NCI-H524 treated with DMSO at 0.1 percent for 48 hours (cell line): ENCODE data around the gene THSD8.
"Not testable (repeated sequence)": the region's sequence is repeated elsewhere in the genome, so short reads cannot be mapped to it uniquely, and the experiment has no call there.

Experiments used
- DNase-seq: peaks from one replicate; lab custom pipeline; 2025; lab: John Stamatoyannopoulos, UW

THSD8 gene

DNA sequence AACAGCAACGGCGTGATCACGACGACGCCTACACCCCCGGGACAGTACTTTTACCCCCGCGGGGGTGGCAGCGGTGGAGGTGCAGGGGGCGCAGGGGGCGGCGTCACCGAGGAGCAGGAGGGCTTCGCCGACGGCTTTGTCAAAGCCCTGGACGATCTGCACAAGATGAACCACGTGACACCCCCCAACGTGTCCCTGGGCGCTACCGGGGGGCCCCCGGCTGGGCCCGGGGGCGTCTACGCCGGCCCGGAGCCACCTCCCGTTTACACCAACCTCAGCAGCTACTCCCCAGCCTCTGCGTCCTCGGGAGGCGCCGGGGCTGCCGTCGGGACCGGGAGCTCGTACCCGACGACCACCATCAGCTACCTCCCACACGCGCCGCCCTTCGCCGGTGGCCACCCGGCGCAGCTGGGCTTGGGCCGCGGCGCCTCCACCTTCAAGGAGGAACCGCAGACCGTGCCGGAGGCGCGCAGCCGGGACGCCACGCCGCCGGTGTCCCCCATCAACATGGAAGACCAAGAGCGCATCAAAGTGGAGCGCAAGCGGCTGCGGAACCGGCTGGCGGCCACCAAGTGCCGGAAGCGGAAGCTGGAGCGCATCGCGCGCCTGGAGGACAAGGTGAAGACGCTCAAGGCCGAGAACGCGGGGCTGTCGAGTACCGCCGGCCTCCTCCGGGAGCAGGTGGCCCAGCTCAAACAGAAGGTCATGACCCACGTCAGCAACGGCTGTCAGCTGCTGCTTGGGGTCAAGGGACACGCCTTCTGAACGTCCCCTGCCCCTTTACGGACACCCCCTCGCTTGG, 9.6 kb upstream of the THSD8 start:
- DNase-seq = no peak

DNA sequence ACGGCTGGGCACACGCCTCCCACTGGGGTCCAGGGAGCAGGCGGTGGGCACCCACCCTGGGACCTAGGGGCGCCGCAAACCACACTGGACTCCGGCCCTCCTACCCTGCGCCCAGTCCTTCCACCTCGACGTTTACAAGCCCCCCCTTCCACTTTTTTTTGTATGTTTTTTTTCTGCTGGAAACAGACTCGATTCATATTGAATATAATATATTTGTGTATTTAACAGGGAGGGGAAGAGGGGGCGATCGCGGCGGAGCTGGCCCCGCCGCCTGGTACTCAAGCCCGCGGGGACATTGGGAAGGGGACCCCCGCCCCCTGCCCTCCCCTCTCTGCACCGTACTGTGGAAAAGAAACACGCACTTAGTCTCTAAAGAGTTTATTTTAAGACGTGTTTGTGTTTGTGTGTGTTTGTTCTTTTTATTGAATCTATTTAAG, 9.0 kb upstream of the THSD8 start:
- DNase-seq = no peak

GRCh38 chr19:12793290-12794195, 8.3 kb upstream of the THSD8 start:
- DNase-seq = no peak

DNA sequence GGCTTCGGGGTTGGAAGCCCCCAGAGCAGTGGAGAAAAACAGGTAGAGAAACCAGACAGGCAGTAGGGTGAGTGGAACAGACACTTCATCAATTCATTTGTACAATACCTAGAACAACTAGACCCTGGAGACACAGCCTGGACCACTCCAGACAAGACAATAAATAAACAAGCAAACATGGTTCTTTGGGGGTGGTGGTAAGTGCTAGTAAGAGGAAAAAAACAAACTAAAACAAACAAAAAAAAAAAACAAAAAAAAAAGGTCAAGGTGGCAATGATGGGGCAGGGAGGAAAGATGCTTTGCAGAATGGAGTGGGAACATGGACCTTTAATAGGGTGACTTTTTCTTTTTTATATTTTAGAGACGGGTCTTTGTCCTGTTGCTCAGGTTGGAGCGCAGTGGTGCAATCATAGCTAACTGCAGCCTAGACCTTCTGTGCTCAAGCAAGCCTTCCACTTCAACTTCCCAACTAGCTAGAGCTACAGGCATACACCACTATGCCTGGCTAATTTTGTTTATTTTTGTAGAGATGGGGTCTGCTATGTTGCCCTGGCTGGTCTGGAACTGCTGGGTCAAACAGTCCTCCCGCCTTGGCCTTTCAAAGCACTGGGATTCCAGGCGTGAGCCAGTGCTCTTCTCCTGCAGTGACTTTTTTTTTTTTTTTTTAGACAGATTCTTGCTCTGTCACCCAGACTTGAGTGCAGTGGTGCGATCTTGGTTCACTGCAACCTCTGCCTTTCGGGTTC, 7.5 kb upstream of the THSD8 start:
- DNase-seq = no peak

DNA sequence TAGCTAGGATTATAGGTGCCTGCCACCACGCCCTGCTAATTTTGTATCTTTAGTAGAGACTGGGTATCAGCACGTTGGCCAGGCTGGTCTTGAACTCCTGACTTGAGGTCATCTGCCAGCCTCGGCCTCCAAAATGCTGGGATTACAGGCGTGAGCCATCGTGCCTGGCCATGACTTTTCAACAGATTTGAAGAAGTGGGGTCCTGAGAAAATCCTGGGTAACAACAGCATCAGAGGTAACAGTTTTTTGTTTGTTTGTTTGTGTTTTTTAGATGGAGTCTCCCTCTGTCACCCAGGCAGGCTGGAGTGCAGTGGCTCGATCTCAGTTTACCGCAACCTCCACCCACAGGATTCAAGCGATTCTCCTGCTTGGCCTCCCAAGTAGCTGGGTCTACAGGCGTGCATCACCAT, 6.9 kb upstream of the THSD8 start:
- DNase-seq = no peak

DNA sequence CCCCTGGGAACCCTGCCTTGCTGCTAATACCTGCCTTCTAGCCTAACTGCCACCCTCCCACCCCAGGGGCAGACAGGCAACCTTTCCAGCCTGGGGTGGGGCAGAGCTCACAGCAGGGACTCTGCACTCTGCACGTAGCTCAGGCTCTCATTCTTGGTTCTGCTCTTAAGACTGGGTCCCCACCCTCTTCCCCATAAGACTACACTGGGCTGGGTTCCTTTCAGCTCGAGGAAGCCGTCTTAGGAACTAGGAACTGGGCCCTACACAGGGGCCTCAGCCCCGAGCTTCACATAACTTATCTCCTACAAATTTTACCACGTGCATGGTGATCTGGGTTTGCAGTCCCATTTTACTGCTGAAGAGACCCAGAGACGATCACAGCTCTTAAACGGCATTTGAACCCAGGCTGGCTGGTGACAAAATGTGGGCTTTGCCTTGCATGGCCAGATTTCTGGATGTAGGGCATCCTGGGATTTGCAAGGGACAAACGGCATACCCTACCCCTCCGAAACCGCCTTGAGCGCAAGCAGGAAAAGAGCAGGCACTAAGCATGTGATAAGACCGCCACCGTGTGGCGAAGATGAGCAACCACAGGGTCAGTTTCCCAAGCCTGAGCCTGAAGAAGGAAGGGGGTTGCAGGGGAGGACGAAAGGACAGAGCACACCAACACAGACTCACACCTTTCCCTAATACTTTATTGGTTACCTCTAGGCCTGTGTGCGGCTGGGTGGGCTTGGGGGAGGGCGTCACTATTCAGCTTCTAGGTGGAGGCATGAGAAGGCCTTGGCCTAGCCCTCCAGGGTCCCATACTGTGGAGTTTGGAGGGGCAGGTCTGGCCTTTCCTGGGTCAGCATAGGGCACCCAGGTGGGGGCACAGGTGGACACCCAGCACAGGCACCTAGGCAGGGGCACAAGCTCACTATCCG, 5.5 kb upstream of the THSD8 start:
- peak; percentile 46 for DNase-seq

DNA sequence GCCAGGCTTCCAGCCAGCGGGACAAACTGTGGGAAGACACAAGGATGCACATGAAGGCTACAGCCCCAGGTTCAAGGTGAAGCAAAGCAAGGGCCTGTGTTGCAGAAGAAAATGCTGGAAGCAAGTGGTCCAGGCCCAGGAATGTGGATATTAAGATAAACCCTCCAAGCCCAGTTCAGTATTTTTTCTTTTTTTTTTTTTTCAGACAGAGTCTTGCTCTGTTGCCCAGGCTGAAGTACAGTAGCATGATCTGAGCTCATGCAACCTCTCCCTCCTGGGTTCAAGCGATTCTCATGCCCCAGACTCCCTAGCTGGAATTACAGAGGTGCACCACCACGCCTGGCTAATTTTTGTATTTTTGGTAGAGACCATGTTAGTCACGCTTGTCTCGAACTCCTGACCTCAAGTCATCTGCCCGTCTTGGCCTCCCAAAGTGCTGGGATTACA, 4.7 kb upstream of the THSD8 start:
- no peak for DNase-seq

- not testable (repeated sequence) for DNase-seq
Measured at GRCh38 chr19:12797607-12798006, 4.3 kb upstream of the THSD8 start.

DNA sequence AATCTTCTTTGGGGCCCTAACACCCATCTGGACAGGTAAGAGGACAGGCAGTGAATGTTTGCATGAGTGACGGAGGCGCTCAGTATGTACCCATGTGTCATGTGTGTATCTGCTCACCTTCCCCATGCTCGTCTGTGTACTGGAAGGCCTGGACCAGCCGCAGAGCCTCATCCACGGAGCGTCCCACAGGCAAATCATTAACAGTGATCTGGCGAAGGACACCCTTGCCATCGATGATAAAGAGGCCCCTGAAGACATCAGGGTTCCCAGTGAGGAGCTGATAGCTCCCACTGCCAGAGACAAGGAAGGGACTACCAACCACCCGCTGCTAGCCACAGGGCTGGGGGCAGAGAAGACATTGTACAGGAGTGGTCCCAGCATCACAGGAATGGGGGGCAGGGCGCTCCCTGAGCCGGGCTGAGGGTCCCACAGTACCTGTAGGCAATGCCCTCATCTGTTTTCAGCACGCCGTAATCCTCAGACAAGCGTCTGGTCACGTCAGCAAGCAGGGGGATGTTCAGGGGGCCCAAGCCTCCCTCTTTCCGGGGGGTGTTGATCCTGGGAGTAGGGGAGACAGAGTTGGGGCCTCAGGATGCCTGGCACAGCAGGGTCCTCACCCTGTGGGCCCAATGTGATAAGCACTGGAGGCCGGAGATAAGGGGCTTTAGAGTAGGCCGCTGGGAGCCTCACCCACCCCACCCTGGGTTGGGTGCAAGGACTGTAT, 2.0 kb upstream of the THSD8 start:
- no peak for DNase-seq

- no peak for DNase-seq
Measured at GRCh38 chr19:12800466-12800770, 1.5 kb upstream of the THSD8 start.

DNA sequence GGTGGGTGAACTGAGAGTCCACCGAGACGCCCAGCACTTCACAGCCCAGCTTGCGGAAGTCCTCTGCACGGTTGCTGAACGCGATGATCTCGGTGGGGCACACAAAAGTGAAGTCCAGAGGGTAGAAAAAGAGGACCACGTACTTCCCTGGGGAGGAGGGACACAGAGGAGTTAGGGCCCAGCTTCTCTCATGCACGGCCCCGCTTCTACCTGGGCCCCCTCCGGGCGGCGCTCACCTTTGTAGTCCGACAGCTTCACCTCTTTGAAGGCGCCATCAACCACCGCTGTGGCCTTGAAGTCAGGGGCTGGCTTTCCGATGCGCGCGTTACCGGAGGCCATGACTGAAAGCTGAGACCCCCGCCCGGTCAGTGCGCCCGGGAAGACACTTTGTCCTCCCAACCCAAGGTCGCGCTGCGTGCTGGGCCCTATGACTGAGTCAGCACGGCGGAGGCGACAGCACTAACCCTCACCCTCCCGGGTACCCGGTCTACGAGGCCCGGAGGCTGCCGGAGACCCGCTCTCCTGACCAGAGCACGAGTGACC, 875 bp upstream of the THSD8 start:
- DNase-seq = no peak

GRCh38 chr19:12802267-12803106, 618 bp downstream of the THSD8 start:
- no peak for DNase-seq

- no peak for DNase-seq
Measured at GRCh38 chr19:12804051-12804450, 2.2 kb downstream of the THSD8 start.

- DNase-seq = peak; percentile 78
Measured at GRCh38 chr19:12806242-12807081, 4.6 kb downstream of the THSD8 start, which contains the start of gene RNASEH2A. Gene RNASEH2A, plus strand, starts transcription at chr19:12806584. Its CDS starts 90 bp downstream, at chr19:12806674.

- no peak for DNase-seq
Measured at GRCh38 chr19:12815088-12815487, 13.2 kb downstream of the THSD8 start.

- not testable (repeated sequence) for DNase-seq
Measured at GRCh38 chr19:12817188-12817587, 15.3 kb downstream of the THSD8 start.

DNA sequence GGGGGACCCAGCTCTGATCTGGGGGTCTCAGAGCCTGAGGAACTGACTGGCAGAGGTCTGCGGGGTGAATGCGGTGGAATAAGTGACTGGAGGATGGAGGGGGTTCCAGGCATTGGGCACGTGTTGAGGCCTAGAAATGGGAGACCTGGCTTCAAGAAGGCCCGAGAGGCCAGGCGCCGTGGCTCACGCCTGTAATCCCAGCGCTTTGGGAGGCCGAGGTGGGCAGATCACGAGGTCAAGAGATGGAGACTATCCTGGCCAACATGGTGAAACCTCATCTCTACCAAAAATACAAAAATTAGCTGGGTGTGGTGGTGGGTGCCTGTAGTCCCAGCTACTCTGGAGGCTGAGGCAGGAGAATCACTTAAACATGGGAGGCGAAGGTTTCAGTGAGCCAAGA, 15.9 kb downstream of the THSD8 start:
- not testable (repeated sequence) for DNase-seq

GRCh38 chr19:12821761-12822160, 19.9 kb downstream of the THSD8 start:
- no peak for DNase-seq
